ENCODE data around the gene NDE1.

- TF ChIP-seq CTCF (IDR thresholded peaks at IDR 0.05), result no peak
- no peak for TF ChIP-seq EZH2 (IDR thresholded peaks at IDR 0.05; ENCODE audit: borderline replicate concordance, insufficient read depth, low read depth, low read length, poor library complexity, severe bottlenecking)
Observed at GRCh38 chr16:15751940-15752339, 101.9 kb downstream of the NDE1 start.
